HG02885 (cell line): ENCODE data around the gene VKORC1L1.
"Not testable (repeated sequence)": the region's sequence is repeated elsewhere in the genome, so short reads cannot be mapped to it uniquely, and the experiment has no call there.

Experiments used
- ATAC-seq: cut with Tn5 transposase; IDR thresholded peaks from one replicate; pipeline ENCODE4 v1.9.1; 2021; ENCODE audit warnings: mild to moderate bottlenecking; ENCODE audit not compliant: unreplicated experiment, poor library complexity

The VKORC1L1 gene

GRCh38 chr7:65880242-65880641, 7.4 kb downstream of the VKORC1L1 start:
- not testable (repeated sequence) for ATAC-seq

- ATAC-seq: not testable (repeated sequence)
These were observed 12.1 kb downstream of the VKORC1L1 start for GRCh38 chr7:65884983-65885382.

- not testable (repeated sequence) for ATAC-seq
These were observed 12.7 kb downstream of the VKORC1L1 start for GRCh38 chr7:65885533-65885932.

GRCh38 chr7:65888434-65889156, 15.7 kb downstream of the VKORC1L1 start:
- ATAC-seq: not testable (repeated sequence)

GRCh38 chr7:65889722-65890121, 16.8 kb downstream of the VKORC1L1 start:
- ATAC-seq: not testable (repeated sequence)

- ATAC-seq: no peak
These were observed 19.3 kb downstream of the VKORC1L1 start for GRCh38 chr7:65892161-65892560.

- no peak for ATAC-seq
These were observed 20.0 kb downstream of the VKORC1L1 start for GRCh38 chr7:65892835-65893234.

GRCh38 chr7:65896279-65896870, 23.5 kb downstream of the VKORC1L1 start:
- ATAC-seq: no peak

GRCh38 chr7:65897289-65897688, 24.4 kb downstream of the VKORC1L1 start:
- not testable (repeated sequence) for ATAC-seq

- not testable (repeated sequence) for ATAC-seq
These were observed 26.0 kb downstream of the VKORC1L1 start for GRCh38 chr7:65898677-65899447.

GRCh38 chr7:65902306-65902705, 29.4 kb downstream of the VKORC1L1 start:
- ATAC-seq: no peak

- ATAC-seq: no peak
These were observed 34.8 kb downstream of the VKORC1L1 start for GRCh38 chr7:65907501-65908198.

GRCh38 chr7:65910237-65910636, 37.4 kb downstream of the VKORC1L1 start:
- no peak for ATAC-seq

GRCh38 chr7:65912237-65912636, 39.4 kb downstream of the VKORC1L1 start:
- no peak for ATAC-seq

- no peak for ATAC-seq
These were observed 43.2 kb downstream of the VKORC1L1 start for GRCh38 chr7:65915921-65916657.

GRCh38 chr7:65923316-65923715, 50.4 kb downstream of the VKORC1L1 start:
- ATAC-seq: no peak

GRCh38 chr7:65924193-65924592, 51.3 kb downstream of the VKORC1L1 start:
- no peak for ATAC-seq

GRCh38 chr7:65925040-65925439, 52.2 kb downstream of the VKORC1L1 start:
- ATAC-seq: no peak

GRCh38 chr7:65926588-65926987, 53.7 kb downstream of the VKORC1L1 start:
- ATAC-seq: no peak
